Esophagus muscularis mucosa (tissue), 4 donors: ENCODE measurements around the gene SSX2B.
"Not testable (repeated sequence)": the region's sequence is repeated elsewhere in the genome, so short reads cannot be mapped to it uniquely, and the experiment has no call there.

ENCODE experiments used
- CTCF ChIP-seq, 3 experiments: fragments of 200-600 bp in 2 of 3; fragments of 450-650 bp in 1 of 3; sonication (generic) in 2 of 3; IDR thresholded peaks; one replicate each; pipeline ENCODE4 v1.5.1; 2017 to 2019; ENCODE audit warnings: antibody characterized with exemption in 3 of 3, mild to moderate bottlenecking in 2 of 3, moderate library complexity in 1 of 3
- EP300 ChIP-seq: sonication (generic); formaldehyde crosslinking; IDR thresholded peaks from one replicate; pipeline ENCODE4 v1.6.1; 2017; ENCODE audit warnings: antibody characterized with exemption
- POLR2A ChIP-seq: fragments of 450-650 bp; IDR thresholded peaks from one replicate; pipeline ENCODE4 v1.6.1; 2017; ENCODE audit warnings: antibody characterized with exemption, moderate library complexity, mild to moderate bottlenecking, low read depth
- POLR2AphosphoS5 ChIP-seq, 2 donors: sonication (generic); formaldehyde crosslinking; IDR thresholded peaks; one replicate each; pipeline ENCODE4 v1.6.1; 2017; ENCODE audit warnings: antibody characterized with exemption in 2 of 2

GRCh38 chrX:52804876-52805275 lies 53.8 kb downstream of the SSX2B start:
- not testable (repeated sequence) for TF ChIP-seq POLR2AphosphoS5 (IDR thresholded peaks at IDR 0.05); CTCF (IDR thresholded peaks at IDR 0.05); EP300; POLR2A
